Stimulated activated CD4-positive, alpha-beta T cell treated with anti-CD3 and anti-CD28 coated beads, Interleukin-15, amount 100 ng/mL, for 1 hour (primary cell): ENCODE data around the gene TACSTD2.
"Not testable (repeated sequence)": the region's sequence is repeated elsewhere in the genome, so short reads cannot be mapped to it uniquely, and the experiment has no call there.

Experiments used
- DNase-seq, 2 donors: peaks; one replicate each; pipeline ENCODE4 v3.0.0-alpha.2; 2020; ENCODE audit warnings: low read depth in 1 of 2, low spot score in 1 of 2

Gene TACSTD2

GRCh38 chr1:58588396-58588795 lies 11.3 kb upstream of the TACSTD2 start:
- no peak for DNase-seq

DNA sequence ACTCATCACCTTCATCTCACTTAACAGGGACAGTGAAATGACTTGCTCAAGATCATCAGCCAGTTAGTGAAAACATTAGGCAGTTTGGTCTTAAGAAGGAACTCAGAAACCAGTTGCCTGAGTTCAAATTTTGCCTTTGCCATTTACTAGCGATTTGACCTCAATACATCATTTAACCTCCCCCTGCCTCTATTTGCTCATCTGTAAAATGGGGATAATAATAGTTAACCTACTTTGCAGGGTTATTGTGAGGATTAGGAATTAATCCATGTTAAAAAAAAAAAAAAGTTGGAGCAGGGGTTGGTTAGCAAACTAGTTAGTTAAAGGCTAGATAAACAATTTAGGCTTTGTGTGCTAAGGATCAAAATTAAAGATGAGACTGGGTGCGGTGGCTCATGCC lies 10.6 kb upstream of the TACSTD2 start:
- no peak for DNase-seq

- DNase-seq, result no peak
These were observed 9.2 kb upstream of the TACSTD2 start for GRCh38 chr1:58586271-58586670.

GRCh38 chr1:58585581-58586151 lies 8.6 kb upstream of the TACSTD2 start:
- DNase-seq, result no peak

DNA sequence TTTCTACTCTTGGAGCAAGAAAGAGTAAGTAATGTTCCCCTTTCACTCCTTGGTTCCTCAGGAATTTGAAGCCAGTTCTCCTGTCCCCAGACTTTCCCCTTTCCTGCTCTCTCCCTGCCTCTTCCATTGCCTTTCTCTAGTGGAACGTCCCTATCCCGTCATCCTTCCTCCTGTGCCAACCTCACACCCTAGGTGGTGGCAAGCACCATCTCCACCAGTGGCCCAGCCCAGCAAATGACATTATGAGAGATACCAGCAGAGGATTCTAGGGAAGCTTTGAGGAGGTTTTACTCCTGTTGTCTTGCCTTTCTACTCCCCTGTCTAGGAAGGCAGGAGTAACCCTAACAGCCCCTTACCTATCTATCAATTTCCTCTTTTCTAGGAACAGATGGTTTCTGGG lies 8.1 kb upstream of the TACSTD2 start:
- no peak for DNase-seq

GRCh38 chr1:58584082-58584895 lies 7.2 kb upstream of the TACSTD2 start:
- DNase-seq, result no peak

DNA sequence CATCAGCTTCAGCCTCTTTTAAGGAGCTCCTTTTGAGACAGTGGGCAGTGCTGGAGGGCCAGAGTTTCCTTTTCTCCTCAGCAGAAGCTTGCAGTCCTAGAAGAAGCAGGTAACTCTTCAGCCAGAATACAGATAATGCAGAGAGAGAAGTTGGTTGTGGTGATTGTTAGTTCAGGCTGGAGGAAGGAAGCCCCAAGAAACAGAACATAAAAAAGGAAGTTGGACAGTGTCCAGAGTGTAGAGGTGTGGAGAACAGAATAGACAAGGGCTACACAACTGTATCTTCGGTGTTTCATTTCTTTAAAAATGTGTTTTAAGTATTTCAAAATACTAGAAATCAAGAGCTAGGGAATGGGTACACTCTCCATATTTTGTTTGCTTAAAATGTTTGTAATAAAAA lies 6.4 kb upstream of the TACSTD2 start:
- DNase-seq, result no peak

GRCh38 chr1:58582143-58582542 lies 5.1 kb upstream of the TACSTD2 start:
- DNase-seq, result not testable (repeated sequence)

GRCh38 chr1:58581641-58582040 lies 4.6 kb upstream of the TACSTD2 start:
- no peak for DNase-seq

DNA sequence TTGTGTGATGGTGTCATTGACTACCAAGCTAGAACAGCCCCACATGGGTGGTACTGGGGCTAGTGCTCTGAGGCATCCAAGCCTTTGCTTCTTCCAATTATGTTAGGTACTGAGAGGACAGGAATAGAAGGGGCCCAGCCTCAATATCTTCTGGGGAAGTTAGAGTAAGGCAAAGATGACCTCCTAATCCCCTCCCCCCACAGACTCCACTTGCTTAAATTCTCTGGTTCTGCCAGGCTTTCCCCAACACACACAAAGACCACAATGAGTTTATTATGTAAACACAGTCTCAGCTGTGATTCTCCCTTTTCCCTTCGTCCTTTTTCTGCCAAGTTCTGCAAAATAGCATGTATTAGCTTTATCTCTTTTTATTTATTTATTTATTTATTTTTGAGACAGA lies 3.1 kb upstream of the TACSTD2 start:
- no peak for DNase-seq

DNA sequence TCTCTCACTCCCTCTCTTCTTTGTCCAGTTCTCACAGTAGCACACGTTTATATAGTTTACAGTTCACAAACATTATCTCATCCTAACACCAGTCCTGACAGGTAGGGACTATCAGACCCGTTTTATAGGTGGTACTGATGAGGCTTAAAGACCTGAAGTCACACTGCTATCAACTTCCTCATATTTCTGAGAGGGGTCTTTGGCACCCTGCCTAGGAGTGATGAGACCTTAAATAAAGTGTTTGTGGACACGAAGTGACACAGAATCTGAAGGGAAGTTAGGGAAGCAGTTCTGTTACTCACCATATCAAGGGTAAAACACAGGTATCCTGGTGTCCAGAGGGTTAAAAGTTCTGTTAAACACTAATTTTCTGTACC lies 590 bp upstream of the TACSTD2 start:
- no peak for DNase-seq

GRCh38 chr1:58576325-58576726 lies 726 bp downstream of the TACSTD2 start:
- DNase-seq, result no peak

DNA sequence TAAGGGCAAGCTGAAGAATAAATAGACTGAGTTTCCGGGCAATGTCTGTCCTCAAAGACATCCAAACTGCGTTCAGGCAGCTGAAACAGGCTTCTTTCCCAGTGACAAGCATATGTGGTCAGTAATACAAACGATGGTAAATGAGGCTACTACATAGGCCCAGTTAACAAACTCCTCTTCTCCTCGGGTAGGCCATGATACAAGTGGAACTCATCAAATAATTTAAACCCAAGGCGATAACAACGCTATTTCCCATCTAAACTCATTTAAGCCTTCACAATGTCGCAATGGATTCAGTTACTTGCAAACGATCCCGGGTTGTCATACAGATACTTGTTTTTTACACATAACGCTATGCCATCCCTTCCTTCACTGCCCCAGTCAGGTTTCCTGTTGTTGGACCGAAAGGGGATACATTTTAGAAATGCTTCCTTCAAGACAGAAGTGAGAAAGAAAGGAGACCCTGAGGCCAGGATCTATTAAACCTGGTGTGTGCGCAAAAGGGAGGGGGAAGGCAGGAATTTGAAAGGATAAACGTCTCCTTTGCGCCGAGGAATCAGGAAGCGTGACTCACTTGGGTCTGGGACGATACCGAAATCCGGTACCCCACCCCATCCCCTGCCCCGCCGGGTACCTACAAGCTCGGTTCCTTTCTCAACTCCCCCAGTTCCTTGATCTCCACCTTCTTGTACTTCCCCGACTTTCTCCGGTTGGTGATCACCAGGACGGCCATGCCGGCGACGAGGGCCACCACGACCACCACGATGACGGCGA lies 1.3 kb downstream of the TACSTD2 start:
- no peak for DNase-seq

DNA sequence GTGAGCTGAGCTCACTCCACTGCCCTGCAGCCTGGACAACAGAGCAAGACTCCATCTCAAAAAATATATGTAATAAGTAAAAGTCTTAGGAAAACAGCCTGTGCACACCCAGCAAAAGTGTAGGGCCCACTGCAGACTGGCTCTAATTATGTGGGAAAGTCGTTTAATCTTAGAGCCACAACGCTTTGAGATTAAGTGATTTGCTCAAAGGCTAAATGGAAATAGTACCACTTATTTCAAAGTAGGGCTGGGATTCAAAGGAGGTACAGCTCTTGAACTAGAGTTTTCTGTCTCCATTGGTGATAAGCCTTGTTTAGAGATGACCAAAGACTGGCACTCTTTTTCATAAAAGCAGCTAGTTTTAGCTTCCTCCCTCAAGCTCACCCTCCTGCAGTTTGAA lies 2.2 kb downstream of the TACSTD2 start:
- DNase-seq, result no peak

GRCh38 chr1:58573705-58574591 lies 3.1 kb downstream of the TACSTD2 start:
- DNase-seq, result peak in 1 of 2 donors; percentile 2

DNA sequence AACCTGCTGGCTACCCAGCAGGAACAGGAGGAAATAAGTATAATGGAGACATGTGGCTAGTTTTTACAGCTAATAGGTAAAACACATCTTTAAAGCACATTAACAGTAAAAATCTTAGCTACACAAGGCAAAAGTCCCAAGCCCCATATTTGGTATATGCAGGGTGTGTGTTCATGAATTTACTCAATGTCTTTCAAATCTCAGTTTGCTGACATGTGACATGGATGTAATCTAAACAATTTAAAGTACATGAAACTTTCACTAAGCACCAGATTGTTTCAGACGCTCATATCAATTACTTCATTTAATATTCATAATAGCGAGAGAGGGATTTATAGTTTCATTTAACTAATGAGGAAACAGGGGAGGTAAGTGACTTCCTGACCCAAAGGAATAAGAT lies 3.9 kb downstream of the TACSTD2 start:
- DNase-seq, result no peak

DNA sequence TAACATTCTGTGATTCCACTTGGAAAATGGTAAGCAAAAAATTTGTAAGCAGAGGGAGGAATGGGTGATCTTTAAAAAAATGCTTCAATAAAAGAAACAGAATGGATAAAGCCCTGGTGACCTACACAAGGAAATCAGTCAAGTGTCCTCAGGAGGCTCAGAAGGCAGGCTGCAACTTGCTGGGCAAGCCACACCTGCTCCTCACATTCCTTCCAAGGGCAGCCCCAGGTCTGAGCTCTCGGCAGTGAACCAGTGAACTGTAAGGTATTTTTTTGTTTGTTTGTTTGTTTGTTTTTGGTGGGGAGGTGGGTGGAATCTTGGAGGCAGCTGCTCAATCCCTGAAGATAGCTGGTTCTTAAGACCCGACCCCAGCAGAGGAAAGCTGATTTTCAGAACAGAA lies 4.4 kb downstream of the TACSTD2 start:
- no peak for DNase-seq

DNA sequence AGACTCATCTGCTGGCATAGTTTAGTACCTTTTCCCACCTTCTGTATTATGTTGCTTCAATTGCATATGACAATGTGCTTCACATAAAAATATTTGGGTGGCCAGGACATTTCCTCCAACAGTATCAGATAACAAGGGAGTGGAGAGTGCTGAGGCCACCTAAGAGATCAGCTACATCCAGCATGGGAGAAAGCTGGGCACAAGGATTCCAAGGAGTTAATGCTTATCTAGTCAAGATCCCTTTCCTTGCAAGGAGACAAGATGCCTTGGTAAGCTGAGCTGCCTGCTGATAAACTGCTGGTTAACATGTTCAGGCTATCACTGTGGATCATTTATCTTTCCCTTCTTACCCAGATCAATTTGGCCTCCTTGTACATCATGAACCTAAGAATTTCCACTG lies 5.4 kb downstream of the TACSTD2 start:
- DNase-seq, result no peak

DNA sequence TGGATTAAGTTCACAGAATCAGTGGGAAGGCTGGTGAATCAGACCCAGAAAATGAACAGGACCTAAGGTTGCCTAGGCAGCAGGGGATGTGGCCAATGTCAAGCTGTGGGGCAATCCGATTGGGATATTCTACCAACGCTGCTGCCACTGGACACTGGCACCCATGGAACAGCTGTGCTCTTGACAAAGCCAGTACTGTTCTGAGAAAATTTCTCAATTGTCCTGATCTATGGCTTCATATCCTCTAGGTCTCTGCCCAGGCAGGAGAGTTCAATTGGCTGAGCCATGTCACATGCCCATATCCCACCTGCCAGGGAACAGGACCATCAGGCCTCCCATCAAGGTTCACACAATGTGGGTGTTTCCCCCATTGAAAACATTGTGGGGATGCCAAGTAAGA lies 6.2 kb downstream of the TACSTD2 start:
- DNase-seq, result no peak

- no peak for DNase-seq
These were observed 7.0 kb downstream of the TACSTD2 start for GRCh38 chr1:58570094-58570493.

DNA sequence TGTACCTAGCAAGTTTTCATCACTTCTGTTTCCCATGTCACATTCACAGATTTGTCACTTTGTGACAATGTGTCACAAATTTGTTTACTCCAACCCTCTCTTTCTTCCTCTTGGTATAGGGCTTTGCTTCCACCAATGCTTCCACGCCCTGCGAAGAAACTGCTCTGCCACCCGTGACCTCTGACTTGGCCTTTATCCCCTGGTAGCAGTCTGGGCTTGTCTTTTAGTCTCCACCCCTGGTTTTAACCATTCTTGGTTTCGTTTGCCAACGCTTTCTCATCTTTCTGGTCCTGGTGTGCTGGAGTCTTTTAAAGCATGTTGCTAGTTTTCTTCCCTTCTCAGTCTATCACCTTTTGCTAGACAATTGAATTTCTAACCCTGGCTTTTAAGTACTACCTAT lies 8.1 kb downstream of the TACSTD2 start:
- DNase-seq, result no peak
